GM18517 (cell line): ENCODE results near the gene OGDHL.
"Not testable (repeated sequence)": the region's sequence is repeated elsewhere in the genome, so short reads cannot be mapped to it uniquely, and the experiment has no call there.

Experiments
- ATAC-seq: cut with Tn5 transposase; IDR thresholded peaks from one replicate; pipeline ENCODE4 v1.9.1; 2021; ENCODE audit warnings: mild to moderate bottlenecking, moderate library complexity; ENCODE audit not compliant: unreplicated experiment

The OGDHL gene

GRCh38 chr10:49740346-49741107 is 21.6 kb downstream of the OGDHL start:
- no peak for ATAC-seq

- no peak for ATAC-seq
Observed at GRCh38 chr10:49739426-49739825, 22.7 kb downstream of the OGDHL start.

GRCh38 chr10:49738616-49739360 is 23.3 kb downstream of the OGDHL start:
- ATAC-seq, result no peak

- no peak for ATAC-seq
Observed at GRCh38 chr10:49737474-49738201, 24.5 kb downstream of the OGDHL start.

- ATAC-seq, result no peak
Observed at GRCh38 chr10:49736564-49737113, 25.5 kb downstream of the OGDHL start.

GRCh38 chr10:49735848-49736563 is 26.1 kb downstream of the OGDHL start:
- no peak for ATAC-seq

GRCh38 chr10:49735161-49735560 is 27.0 kb downstream of the OGDHL start:
- no peak for ATAC-seq

GRCh38 chr10:49734676-49735075 is 27.4 kb downstream of the OGDHL start:
- ATAC-seq, result no peak

GRCh38 chr10:49733866-49734265 is 28.3 kb downstream of the OGDHL start:
- ATAC-seq, result no peak

GRCh38 chr10:49726593-49726992 is 35.5 kb downstream of the OGDHL start:
- ATAC-seq, result no peak

GRCh38 chr10:49715157-49715556 is 47.0 kb downstream of the OGDHL start:
- not testable (repeated sequence) for ATAC-seq

GRCh38 chr10:49713266-49713665 is 48.9 kb downstream of the OGDHL start:
- no peak for ATAC-seq

- no peak for ATAC-seq
Observed at GRCh38 chr10:49711481-49711880, 50.6 kb downstream of the OGDHL start.

GRCh38 chr10:49710966-49711365 is 51.2 kb downstream of the OGDHL start:
- ATAC-seq, result no peak

- no peak for ATAC-seq
Observed at GRCh38 chr10:49709934-49710333, 52.2 kb downstream of the OGDHL start.

- ATAC-seq, result no peak
Observed at GRCh38 chr10:49707585-49707984, 54.5 kb downstream of the OGDHL start.

- ATAC-seq, result no peak
Observed at GRCh38 chr10:49700997-49701396, 61.1 kb downstream of the OGDHL start.

- no peak for ATAC-seq
Observed at GRCh38 chr10:49700211-49700610, 61.9 kb downstream of the OGDHL start.

- ATAC-seq, result no peak
Observed at GRCh38 chr10:49698679-49699078, 63.4 kb downstream of the OGDHL start.

- no peak for ATAC-seq
Observed at GRCh38 chr10:49696311-49696710, 65.8 kb downstream of the OGDHL start.

- no peak for ATAC-seq
Observed at GRCh38 chr10:49694466-49694865, 67.7 kb downstream of the OGDHL start.
